GM19099 (cell line): ENCODE results near the gene DNAAF5.

ENCODE experiments used
- POLR2A ChIP-seq: IDR thresholded peaks from 3 replicates; pipeline ENCODE4 v1.6.1; 2011; ENCODE audit warnings: low read depth; ENCODE audit not compliant: insufficient read length; ENCODE audit errors: extremely low read depth

Gene DNAAF5

GRCh38 chr7:716222-716621 is 10.3 kb upstream of the DNAAF5 start:
- no peak for TF ChIP-seq POLR2A

GRCh38 chr7:716636-717035 is 9.9 kb upstream of the DNAAF5 start:
- TF ChIP-seq POLR2A: no peak

GRCh38 chr7:721619-722248 is 4.8 kb upstream of the DNAAF5 start:
- TF ChIP-seq POLR2A: no peak

- no peak for TF ChIP-seq POLR2A
Measured at GRCh38 chr7:723541-723940, 3.0 kb upstream of the DNAAF5 start.

- TF ChIP-seq POLR2A: no peak
Measured at GRCh38 chr7:724298-724697, 2.2 kb upstream of the DNAAF5 start.

- TF ChIP-seq POLR2A: no peak
Measured at GRCh38 chr7:725223-726005, 1.1 kb upstream of the DNAAF5 start.

- TF ChIP-seq POLR2A: no peak
Measured at GRCh38 chr7:726854-727103, 280 bp downstream of the DNAAF5 start.

- TF ChIP-seq POLR2A: peak; percentile 14
Measured at GRCh38 chr7:727104-727805, 756 bp downstream of the DNAAF5 start, which contains the start of gene PRKAR1B. PRKAR1B (minus strand) TSS chr7:727281; CDS start chr7:711505, 15,776 bp downstream.

GRCh38 chr7:727806-728460 is 1.4 kb downstream of the DNAAF5 start:
- no peak for TF ChIP-seq POLR2A

- no peak for TF ChIP-seq POLR2A
Measured at GRCh38 chr7:728602-729001, 2.1 kb downstream of the DNAAF5 start.

- TF ChIP-seq POLR2A: no peak
Measured at GRCh38 chr7:729140-730000, 2.9 kb downstream of the DNAAF5 start.

GRCh38 chr7:730501-731439 is 4.3 kb downstream of the DNAAF5 start:
- no peak for TF ChIP-seq POLR2A

GRCh38 chr7:731440-732085 is 5.1 kb downstream of the DNAAF5 start:
- no peak for TF ChIP-seq POLR2A
